HL-60/S4 (cell line): ENCODE measurements around the gene UPF2.

Experiments used
- in situ Hi-C: fragments of 300-500 bp; cut with MboI; formaldehyde crosslinking; loops from 2 replicates; pipeline ENCODE4 v1.14.3; 2022; ENCODE audit warnings: low sequenced_read_pairs

UPF2 gene

DNA sequence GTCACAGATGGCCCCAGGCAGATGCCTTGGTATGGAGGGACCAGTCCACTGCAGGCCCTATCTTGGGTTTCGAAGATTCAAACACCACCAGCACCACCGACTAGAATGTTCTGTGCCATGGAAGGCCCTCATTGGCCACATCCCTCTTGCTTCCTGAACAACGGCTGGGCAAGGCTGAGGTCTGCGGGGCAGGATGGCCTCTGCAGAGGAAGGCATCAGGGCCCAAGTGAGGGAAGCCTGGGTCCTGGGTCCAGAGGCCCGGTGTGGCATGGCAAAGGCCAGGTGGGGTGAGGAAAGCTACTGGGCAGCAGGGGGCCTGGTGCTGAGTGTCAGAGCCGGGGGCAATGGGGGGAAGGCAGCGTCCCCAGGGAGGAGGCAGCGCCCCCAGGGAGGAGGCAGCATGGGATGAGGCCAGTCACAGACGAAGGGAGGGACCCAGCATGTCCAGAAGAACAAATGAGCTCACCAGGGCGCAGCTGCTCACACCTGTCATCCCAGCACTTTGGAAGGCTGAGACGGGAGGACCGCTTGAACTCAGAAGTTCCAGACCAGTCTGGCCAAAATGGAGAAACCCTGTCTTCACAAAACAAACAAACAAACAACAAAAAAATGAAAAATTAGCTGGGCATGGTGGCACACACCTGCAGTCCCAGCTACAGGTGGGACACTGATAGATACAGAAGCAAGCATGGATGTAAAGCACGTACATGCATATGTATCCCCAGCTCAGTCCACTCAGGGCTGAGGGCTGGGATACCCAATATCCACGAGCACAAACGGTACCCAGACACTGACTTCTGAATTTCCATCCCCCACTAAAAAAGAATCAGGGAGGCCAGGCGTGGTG, 155.0 kb downstream of the UPF2 start:
- in situ Hi-C loops, result no loop called here

DNA sequence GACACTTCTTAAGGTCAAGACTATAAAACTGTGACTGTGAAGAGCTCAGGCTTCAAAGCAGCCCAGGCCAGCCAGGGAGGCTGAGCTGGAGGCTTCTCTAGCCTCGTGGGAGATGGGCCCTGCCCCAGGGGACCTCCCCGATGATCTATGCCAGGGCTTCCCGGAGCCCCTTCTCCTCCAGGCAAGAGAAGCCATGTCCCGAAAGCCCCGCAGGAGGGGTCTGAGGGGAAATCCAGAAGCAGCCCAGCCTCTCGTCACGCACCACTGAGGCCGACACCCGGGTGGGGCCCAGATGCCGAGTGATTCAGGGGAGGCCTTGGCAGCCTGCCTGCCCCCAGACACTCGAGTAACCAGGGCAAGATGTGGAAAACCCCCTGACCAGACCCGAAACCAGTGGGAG, 155.8 kb downstream of the UPF2 start:
- in situ Hi-C loops, result no loop called here

GRCh38 chr10:11886138-11886474, 156.5 kb downstream of the UPF2 start:
- in situ Hi-C loops, result no loop called here

GRCh38 chr10:11885437-11886137, 157.0 kb downstream of the UPF2 start:
- in situ Hi-C loops, result no loop called here

DNA sequence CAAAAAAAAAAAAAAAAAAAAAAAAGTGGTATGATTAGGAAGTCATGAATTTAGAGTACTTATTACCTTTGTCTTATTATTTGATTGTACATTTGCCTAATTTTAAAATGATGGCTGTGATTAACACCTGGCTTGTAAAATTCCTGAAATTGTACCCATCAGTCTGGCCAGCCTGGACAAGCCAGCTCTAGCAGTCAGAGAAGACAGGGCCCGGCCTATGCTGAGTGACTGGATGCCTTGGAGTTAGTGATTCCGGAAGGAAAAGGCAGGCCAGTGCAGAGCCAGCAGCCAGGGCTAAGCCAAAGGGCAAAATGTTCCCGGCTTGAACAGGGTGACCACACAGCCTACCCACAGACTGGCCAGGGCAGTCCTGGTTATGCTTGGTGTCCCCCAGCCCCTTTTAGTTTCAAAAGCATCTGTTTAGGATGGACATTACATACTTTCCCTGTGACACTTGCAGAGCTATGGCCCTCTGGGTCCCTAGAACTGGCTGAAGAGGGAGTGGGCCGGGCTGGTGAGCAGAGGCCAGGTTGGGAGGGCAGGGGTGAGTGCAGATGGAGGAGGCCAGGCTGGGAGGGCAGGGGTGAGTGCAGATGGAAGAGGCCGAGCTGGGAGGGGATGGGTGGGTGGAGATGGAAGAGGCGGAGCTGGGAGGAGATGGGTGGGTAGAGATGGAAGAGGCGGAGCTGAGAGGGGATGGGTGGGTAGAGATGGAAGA, 157.7 kb downstream of the UPF2 start:
- in situ Hi-C loops, result no loop called here

- in situ Hi-C loops, result no loop called here
These were observed 159.8 kb downstream of the UPF2 start for GRCh38 chr10:11882646-11883375.

DNA sequence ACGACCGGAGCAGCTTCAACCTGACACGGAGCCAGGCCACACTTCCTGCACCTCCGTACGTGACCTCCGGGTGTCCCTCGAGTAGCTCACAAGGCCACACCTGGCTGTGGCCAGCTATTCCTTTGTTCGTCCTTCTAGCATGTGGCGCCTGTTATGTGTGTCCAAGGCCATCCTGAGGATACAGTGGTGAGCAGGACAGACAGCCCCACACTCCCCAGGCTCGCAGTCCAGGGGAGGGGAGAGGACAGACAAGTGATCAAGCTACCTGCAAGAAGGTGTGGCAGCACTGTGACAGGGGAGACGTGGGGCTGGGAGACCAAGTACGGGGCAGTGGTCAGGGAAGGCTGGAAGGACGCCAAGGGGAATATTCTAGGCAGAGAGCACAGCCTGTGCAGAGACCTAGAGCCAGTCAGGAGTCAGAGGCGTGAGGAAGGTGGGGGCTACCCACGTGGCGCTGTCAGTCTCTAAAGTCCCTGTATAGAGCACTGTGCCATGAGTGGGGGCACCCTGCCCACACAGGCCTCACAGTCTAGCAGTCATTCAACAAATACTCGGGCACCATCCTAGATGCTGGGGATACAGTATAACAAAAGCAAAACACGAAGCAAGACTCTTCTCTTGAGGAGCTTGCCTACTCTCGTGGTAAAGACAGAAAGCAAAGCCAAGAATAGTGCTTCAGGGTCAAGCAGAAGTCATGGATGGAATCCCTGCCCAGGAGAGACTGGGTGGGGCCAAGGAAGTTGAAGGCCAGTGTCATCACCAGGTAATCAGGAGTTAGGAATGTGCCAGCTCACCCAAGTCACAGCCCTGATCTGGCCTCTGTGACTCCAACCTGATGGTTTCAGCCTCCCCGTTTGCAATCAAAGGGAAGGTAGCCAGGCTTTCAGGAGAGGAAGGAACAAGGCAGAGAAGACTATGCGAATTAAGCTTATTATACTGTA, 160.9 kb downstream of the UPF2 start:
- in situ Hi-C loops, result no loop called here

DNA sequence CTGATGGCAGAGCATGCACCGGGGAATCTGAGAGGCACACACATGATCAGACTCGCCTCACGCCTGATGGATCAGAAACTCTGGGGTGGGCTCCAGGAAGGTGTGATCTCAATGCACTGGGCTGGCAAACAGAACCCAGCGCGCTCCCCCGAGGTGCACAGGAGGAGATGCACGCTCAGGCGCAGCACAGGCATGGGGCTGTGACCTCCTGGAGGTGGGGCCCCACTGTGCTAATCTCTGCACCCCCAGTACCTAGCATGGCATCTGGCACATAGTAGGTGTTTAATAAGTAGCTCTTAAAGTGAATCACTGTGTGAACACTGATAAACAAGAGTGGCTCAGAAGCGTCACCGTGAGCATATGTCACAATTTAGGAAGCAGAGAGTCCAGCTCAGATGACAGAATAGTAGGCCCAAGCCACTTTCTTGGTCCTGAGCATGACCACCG, 161.6 kb downstream of the UPF2 start:
- in situ Hi-C loops, result no loop called here

DNA sequence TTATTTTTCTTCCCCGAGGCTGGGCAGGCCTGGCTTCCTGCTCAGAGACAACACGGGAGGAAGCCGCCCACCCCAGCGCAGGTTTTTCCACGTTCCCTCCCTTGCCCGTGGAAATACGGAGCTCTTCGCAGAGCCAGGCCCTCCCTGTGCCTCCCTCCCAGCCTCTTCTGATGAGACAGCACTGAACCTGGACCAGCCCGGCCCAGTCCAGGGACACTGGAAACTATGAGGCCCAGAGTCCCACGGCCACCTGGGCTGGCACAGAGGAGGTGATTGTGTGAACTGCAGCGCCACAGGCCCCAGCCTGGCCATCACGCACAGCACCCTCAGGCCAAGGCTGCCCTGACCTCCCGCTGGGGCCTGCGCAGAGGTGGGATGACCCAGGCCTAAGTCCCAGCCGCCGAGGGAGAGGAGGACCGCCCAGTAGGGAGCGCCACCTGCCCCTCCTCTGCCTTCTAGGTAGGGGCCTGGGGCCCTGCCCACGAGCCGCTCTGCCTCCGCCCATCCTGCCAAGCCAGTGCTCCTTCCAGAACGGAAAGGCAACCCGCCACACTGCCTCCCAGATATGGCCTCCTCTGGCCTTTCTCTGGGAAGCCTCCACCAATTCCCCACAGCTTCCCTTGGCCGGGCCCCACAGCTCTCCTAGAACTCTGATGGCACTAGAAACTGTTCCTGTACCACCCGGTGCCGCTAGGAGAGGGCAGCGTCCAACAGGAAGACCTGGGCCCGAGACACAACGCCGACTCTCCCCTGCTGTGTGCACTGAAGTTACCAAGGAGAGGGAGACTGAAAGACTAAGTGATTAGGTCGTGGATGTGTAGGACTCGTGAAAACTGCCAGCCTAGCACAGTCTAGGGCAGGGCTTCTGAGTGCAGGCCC, 162.2 kb downstream of the UPF2 start:
- in situ Hi-C loops, result no loop called here

- in situ Hi-C loops, result no loop called here
These were observed 163.1 kb downstream of the UPF2 start for GRCh38 chr10:11879387-11880094.

GRCh38 chr10:11878776-11879175, 163.8 kb downstream of the UPF2 start:
- in situ Hi-C loops, result no loop called here

DNA sequence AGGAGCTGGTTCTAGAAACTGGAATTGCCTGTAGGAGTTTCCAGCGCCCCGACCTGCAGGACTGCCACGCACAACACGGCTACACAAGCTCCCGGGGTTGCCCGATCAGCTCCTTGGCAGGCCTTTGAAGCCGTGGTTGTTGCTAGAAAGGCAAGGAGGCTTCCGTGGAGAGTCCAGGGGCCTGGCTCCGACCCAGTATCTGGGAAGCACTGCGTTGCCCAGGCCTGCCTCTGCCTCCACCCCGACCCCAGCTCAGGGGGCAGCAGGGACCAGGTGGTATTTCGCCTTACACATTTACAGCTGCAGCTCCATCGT, 165.1 kb downstream of the UPF2 start:
- in situ Hi-C loops, result no loop called here

- in situ Hi-C loops, result no loop called here
These were observed 165.6 kb downstream of the UPF2 start for GRCh38 chr10:11876805-11877590.

GRCh38 chr10:11876324-11876723, 166.3 kb downstream of the UPF2 start:
- in situ Hi-C loops, result no loop called here

DNA sequence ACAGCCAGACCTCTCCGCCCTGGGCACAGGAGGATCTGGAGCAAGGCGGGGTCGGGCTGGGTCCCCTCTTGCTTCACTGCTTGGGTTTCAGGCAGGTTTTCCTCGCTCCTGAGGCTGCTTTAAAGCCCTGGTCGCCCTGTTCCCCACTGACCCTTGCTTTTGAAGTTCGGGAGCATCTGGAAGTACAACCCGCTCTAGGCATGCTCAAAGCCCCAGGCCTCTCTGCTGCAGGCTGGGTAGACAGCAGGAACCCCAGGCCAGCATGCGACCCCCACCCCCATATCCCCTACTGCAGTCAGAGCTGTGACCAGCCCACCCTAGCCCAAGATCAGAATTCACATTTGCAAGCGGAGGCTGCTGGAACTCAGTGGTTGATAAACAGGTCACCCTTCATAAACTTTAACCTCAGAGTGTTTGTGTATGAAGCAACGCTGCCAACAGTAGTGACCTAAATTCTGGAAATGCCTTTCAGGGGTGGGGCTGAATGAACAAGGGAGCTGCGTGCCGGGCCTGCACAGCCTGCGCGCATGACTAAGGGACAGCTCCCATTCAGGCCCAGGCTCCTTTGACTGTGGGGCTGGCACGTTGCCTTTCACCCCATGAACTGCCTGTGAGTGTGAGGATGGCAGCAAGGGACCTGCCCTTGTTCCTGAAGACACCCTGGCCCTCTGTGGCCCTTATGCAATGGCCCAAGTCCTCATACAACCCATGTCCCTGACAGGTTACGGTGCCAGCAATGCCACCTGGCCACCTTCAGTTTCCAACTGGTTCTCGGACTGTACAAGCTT, 166.9 kb downstream of the UPF2 start:
- in situ Hi-C loops, result no loop called here

DNA sequence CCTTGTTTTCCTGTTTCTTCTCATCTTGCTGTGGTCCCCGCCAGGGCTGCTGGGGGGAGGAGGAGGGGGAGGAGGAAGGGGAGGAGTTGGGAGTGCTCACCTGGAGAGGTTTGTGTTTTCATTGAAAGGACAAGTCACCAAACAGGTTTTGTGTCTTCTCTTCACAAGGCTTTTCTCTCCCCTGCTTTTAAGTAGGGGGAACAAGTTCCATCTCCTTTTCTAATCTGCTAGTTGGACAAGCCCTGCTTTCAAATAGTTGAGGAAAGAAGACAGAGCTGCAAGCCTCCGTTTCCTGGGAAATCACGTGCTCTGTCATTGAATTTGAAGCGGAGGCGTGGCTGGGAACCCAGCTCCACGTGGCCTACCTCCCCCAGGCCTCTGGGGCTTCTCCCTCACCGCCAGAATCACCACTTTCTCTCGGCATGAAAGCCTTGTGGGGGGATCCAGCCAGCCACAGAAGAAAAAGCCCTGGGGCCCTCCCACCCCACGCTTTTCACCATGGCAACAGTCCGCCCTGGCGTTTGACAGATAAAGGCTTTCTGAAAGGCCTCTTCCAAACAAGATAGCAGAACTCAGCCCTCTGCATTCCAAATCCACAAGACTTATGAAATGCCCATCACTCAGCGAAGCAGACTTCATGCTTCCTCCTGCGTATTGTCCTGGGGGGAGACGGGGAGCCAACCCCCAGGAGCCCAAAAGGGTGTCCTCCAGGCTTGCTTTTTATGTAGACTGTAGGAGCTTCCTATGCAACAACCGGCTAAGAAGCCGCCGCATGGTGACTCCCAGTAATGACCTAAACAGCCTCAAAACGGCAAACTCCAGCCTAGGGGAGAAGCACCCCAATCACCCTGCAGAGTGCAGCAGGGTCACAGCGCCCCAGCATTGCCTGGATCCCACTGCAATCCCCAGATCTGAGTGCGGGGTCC, 167.8 kb downstream of the UPF2 start:
- in situ Hi-C loops, result no loop called here
